ENCODE measurements around the gene MZB1.
"Not testable (repeated sequence)": the region's sequence is repeated elsewhere in the genome, so short reads cannot be mapped to it uniquely, and the experiment has no call there.

The MZB1 gene

GRCh38 chr5:139391570-139392323 is 2.0 kb upstream of the MZB1 start:
- DNase-seq, result no peak

DNA sequence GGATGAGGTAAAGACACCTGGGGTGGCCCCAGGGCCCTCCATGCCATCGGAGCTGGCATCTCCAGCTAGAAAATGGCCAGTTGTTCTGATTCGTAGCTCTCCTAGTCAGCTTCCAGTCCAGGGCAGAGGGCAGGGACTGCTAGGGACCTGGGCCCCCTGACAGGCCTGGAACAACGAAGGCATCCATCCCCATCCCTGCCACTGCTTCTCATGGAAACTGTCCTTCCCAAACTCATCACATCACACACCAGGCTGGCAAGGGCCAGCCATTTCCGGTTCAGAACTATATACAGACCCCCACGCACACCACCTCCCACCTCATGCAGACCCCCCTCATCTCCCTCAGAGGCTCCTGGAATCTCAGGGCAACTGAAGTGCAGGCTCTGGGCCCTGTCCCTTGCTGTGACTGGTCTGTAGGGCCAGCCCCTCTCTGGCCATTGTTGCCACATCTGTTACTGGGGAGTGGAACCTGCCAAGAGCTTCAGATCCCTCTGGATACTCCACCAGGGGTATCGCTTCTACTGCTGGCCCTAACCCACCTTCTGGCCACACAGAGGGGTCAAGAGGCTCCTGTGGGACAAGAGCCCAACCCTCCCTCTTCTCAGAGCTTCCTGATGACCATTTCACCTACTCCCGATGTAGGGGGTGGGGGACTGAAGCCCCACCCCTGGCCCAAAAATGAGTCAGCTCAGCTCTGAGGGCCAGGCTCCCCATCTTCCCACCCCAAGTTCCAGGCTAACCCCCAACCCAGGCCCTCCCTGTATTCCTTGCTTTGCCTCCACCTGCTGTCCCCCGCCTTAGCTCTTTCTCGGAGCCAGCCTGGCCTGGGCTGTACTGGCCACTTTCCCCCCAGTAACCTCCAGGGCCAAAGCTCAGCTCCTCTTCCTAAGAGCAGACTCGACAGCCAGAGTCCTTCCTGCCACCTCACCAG is 1.2 kb upstream of the MZB1 start:
- DNase-seq, result no peak

GRCh38 chr5:139388198-139388821 is 1.4 kb downstream of the MZB1 start:
- DNase-seq, result no peak

DNA sequence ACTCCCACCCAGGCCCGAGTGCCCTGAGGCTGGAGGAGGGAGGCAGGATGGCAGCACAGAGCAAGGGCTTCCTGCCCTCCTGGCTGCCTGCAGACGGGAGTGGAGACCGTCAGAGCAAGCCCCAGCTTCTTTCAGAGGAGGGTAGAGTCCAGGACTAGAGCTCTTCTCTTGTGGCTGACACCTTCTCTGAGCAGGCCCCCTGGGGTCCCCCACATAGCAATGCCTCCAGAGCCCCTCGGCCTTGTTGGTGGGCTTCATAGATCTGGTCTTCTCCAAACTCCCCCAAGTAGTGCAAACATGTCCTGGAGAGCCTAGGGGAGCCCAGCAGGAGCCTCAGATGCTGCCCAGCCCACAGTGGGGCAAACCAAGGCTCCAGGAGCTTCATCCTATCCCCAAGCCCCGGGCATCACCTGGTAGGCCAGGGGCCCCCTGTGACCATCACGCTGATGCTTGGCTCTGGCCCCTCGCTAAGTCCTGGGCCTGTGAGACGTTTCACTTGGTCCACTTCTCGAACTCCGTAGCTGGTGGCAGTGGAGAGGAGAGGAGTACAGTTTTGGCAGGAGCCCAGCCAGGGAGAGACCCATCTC is 2.0 kb downstream of the MZB1 start:
- DNase-seq, result no peak

DNA sequence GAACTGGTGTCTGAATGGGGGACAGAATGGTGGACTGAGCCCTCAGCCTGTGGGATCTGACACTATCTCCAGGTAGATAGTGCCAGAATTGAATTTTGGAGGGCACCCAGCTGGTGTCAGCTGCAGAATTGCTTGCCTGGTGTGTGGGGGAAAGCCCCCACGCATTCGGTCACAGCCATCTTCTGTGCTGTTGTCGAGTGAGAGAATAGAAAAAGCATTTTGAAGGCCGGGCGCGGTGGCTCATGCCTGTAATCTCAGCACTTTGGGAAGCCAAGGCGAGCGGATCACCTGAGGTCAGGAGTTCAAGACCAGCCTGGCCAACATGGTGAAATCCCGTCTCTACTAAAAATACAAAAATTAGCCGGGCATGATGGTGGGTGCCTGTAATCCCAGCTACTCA is 2.8 kb downstream of the MZB1 start:
- not testable (repeated sequence) for DNase-seq

DNA sequence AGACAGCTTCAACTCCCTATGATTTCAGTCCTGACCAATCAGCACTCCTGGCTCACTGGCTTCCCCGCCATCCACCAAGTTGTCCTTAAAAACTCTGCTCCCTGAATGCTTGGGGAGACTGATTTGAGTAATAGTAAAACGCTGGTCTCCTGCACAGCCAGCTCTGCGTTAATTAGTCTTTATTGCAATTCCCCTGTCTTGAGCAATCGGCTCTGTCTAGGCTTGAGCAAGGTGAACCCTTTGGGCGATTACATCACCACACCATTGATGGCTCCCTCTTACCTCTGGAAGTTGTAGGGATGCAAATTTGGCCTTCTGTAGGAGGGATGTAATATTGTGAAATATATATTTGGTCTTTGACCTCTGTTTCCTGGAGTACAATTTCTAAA is 3.7 kb downstream of the MZB1 start:
- no peak for DNase-seq

DNA sequence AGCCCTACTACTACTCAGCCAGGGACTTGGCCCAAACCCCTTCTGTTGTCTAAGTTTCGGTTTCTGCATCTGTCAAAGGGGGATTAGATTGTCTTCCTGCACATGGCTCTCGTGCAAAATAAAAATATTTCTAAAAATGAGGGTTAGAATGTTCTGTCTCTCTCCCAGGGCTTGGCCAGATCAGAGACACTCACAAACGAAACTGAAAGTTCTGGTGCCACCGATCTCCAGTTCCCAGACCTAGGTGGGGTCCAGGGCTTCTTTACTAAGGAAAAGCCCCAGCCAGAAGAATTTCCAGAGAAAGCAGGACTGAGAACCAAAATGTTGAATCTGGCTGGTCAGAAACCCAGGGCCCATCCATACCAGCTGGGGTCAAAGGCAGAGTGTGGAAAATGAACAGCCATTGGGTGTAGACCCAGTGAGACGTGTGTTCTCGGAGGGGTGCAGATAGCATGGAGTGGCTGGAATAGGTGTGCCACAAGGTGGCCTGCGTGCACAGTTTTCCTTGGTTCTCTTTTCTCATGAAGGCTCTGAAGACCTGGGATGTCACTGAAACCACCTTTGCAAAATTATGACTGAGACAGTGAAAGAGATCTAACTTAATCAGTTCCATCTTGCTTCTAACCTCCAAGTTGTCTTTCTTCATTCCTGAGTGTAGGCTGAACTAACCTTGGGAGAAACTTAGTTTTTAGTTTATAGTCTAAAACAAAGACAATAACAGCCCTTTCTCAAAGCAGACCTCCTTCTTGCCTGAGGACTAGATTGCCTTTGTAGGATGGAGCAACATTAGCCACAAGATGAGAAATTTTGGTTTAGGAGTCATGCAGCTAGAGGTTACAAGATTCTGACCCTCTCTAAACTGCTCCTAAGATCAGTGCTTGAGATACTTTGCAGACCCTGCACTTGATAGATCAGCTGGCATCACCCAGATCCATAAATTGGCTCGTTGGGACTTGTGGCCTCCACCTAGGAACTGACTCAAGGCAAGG is 4.4 kb downstream of the MZB1 start:
- DNase-seq, result no peak

- DNase-seq, result no peak
Measured at GRCh38 chr5:139384591-139385051, 5.1 kb downstream of the MZB1 start.

DNA sequence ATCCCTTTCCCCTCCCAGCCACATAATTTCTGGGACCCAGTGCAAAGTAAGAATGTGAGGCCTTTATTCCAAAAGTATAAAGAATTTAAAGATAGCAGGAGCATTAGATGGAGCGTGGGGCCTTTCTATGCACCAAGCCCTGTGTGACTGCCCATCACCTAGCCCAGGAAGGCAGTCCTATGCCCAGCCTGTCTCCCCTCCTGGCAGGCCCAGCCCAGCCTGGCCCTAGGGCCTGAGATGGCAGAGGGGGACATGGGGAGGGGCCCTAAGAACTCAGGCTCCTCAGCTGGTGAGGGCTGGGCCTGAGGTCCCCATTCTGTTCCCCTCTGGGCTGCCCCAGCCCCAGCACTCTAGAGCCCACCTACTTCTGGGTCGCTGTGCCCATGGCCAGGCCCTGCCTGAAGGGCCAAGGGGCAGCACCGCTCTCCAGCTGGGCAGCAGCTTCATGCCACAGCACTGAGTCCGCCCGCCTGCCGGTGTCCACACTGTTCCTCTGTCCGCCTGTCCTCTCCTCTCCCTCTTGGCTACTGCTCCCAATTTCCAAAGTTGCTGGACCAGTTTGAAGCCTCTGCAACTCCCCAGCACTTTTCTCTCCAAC is 5.6 kb downstream of the MZB1 start:
- DNase-seq, result no peak

GRCh38 chr5:139383275-139383992 is 6.3 kb downstream of the MZB1 start, which contains the start of gene SLC23A1:
SLC23A1 (minus strand) TSS chr5:139383297; CDS start chr5:139383253, 44 bp downstream.
- DNase-seq, result no peak

- DNase-seq, result no peak
Measured at GRCh38 chr5:139382807-139383206, 6.9 kb downstream of the MZB1 start.

DNA sequence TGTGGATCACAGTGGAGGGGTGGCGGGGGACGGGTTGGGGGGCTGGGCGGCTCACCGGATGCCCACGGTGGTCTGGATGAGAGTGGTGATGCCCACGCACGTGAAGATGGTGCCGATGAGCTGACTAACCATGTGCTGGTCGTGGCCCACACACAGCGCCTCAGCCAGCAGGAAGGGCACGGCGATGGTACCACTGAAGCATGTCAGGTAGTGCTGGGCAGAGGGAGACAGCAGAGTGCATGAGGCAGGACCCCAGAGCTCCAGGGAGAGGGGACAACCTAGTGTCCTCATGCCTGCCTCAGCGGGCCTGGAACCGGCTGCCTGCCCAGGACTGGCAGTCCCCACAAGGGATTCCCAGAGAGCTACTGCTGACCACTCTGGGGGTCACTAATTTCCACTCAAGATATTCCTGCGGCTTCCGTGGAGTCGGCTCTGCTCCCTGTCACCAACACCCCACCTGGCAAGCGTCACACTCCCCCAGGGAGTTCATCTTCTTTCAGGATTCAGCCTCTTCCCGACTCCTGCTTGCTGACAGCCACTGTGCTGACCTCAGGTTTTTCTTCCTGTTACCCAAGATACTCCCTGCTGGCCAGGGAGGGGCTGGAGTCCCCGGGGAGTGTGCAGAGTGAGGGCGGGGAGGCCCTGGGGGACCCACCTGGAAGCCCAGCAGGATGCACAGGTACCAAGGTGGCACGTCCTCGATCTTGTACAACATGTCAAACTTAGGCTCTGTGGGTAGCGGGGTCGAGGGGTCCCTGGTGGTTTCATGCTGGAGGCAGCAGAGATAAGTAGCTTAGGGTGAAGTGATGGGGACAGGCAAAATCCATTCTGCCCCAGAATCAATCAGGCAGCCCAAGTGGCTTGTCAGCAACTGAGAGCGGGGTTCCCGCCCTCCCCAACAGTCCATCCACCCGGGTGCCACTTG is 7.6 kb downstream of the MZB1 start:
- DNase-seq, result no peak

DNA sequence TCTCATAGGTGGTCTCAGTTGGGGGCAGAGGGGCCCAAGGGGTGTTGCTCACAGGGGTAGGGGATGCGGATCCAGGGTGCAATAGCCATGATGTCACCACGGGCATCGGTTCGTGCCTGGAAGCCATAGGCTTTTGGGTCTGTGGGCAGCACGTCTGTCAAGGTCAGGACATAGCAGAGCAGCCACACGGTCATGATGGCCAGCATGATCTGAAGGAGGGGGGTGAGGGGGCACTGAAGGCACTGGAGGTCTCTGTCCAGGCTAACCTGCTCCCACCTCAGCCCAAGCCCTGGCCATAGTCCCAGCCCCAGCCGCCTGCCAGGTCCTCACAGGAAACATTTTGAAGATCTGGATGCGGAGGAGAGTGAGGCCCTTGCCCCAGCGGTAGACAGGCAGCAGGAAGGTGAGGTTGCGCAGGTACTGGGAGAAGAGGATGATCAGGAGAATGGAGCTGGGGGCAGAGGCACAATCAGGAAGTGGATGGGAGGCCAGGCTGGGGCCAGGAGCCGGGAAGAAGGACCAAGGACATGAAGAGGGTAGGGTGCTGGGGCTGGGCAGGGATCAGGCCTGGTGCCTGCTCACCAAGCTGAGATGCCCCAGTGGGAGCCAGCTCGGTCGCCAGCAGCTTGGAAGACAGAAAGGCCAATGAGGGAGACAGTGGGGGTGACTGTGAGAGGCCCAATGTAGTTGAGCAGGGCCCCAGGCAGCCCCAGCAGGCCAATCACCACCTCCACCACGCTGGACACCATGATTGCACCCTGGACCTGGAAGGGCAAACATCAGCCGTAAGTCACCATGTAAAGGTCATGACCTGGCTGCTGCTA is 9.9 kb downstream of the MZB1 start:
- no peak for DNase-seq

DNA sequence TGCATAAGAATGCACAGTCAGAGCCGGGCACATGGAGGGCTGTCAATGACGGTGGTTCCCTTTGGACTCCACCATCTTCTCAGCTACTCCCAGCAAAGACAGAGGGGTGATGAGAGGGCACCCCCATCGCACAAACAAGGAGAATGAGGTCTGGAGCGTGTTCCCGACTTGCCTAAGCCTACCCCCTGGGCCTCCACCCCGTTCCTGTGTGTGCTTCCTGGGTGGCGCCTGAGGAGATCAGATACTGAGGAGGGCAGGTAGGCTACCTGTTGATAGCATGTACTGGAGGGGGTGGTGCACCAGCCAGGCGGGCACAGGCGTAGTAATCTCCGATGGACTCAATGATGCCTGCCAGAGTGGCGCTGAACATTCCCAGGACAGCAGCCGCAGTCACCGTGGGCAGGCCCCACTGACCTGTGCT is 10.8 kb downstream of the MZB1 start:
- no peak for DNase-seq

- no peak for DNase-seq
Measured at GRCh38 chr5:139378101-139378825, 11.4 kb downstream of the MZB1 start.

GRCh38 chr5:139377226-139377625 is 12.5 kb downstream of the MZB1 start:
- DNase-seq, result no peak

GRCh38 chr5:139376364-139376763 is 13.3 kb downstream of the MZB1 start:
- DNase-seq, result no peak

DNA sequence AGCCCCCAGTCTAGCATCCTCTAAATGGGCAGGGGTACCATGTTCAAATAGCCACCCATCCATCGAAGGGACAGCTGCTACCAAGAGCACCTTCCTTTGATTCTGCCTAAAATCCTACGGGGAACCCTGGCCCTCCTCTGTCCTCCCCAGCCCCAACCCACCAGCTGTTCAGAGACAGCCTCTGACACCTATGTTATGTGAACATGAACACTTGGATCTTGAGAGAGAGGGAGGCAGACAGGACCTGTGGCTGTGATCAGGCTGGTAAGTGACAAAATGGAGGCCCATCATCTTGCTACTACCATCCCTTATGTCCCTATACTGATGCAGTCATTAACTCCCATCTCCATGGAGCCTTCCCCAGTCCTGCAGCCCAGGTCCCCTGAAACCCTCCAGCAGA is 14.8 kb downstream of the MZB1 start:
- no peak for DNase-seq

Data from central memory CD4-positive, alpha-beta T cell (primary cell).